ENCODE measurements around the gene CASP7.
"Not testable (repeated sequence)": the region's sequence is repeated elsewhere in the genome, so short reads cannot be mapped to it uniquely, and the experiment has no call there.

DNA sequence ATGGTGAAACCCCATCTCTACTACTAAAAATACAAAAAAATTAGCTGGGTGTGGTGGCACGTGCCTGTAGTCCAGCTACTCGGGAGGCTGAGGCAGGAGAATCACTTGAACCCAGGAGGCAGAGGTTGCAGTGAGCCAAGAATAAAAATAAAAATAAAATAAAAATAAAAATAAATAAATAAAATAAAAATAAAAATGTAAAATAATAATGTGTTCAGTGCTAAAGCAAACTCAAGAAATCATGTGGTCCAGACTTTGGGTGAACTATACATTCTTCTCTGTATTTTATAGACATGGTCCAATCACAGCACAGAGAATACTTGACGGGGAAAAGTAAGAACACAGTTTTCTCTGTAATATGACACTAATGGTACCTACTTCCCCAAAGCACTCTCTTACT is 27.3 kb upstream of the CASP7 start:
- TF ChIP-seq, protein P1, sequence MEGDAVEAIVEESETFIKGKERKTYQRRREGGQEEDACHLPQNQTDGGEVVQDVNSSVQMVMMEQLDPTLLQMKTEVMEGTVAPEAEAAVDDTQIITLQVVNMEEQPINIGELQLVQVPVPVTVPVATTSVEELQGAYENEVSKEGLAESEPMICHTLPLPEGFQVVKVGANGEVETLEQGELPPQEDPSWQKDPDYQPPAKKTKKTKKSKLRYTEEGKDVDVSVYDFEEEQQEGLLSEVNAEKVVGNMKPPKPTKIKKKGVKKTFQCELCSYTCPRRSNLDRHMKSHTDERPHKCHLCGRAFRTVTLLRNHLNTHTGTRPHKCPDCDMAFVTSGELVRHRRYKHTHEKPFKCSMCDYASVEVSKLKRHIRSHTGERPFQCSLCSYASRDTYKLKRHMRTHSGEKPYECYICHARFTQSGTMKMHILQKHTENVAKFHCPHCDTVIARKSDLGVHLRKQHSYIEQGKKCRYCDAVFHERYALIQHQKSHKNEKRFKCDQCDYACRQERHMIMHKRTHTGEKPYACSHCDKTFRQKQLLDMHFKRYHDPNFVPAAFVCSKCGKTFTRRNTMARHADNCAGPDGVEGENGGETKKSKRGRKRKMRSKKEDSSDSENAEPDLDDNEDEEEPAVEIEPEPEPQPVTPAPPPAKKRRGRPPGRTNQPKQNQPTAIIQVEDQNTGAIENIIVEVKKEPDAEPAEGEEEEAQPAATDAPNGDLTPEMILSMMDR (IDR thresholded peaks at IDR 0.05), result not testable (repeated sequence)
- TF ChIP-seq POLR2A, POLR2AphosphoS5 (IDR thresholded peaks at IDR 0.05): not testable (repeated sequence)

All from gastroesophageal sphincter (tissue), 3 donors.